HepG2 (cell line): ENCODE measurements around the gene LXN. TPM values are rescaled to one million over a fixed set of nuclear protein-coding genes. Genes with fewer than 3 reads are reported as not detected.

ENCODE experiments used
- ATAC-seq: fragments of 200-7000 bp; cut with Tn5 transposase; 3 replicates; pipeline ENCODE4 v1.9.1; 2020; ENCODE audit warnings: mild to moderate bottlenecking, moderate library complexity
- BruUV-seq: library from RNA; stranded (reverse); fragments of 400-500 nt; replicated peaks from 2 replicates; lab custom pipeline; 2021; lab: Mats Ljungman, UMichigan
- CTCF ChIA-PET: fragments of 300-600 bp; formaldehyde crosslinking; extraction: SDS; loops from one replicate; lab custom pipeline; 2021; ENCODE audit warnings: low total read pairs, inconsistent platforms, low intra/inter-chr PET ratio; lab: Yijun Ruan, JAX
- POLR2A ChIA-PET: fragments of 350-600 bp; sonication (Branson Sonifier 250); formaldehyde crosslinking; loops from one replicate; lab custom pipeline; 2020; ENCODE audit warnings: antibody characterized with exemption, inconsistent platforms; lab: Yijun Ruan, JAX
- DNase-seq: peaks from one replicate; pipeline ENCODE4 v3.0.0-alpha.2; 2015; ENCODE audit warnings: low spot score
- FAIRE-seq: peaks from 3 replicates; lab custom pipeline; 2011; peaks lifted over from hg19 to GRCh38; lab: Jason Lieb, UNC
- H2AFZ ChIP-seq: one replicate; pipeline ENCODE4 v1.6.1; 2011; ENCODE audit warnings: low read length, inconsistent platforms
- H3K27ac ChIP-seq: fragments of 300-600 bp; 3 replicates; pipeline ENCODE4 v1.8.0; 2011; ENCODE audit warnings: mixed run types, mild to moderate bottlenecking, mixed read lengths, low read length, inconsistent platforms; ENCODE audit not compliant: insufficient read depth; ENCODE audit errors: extremely low read length
- H3K27me3 ChIP-seq, 2 experiments: fragments of 200-600 bp in 1 of 2; 2 replicates in 1 of 2; 3 replicates in 1 of 2; pipeline versions ENCODE4 v1.6.0 to v1.8.0; 2011; ENCODE audit warnings: low read length in 2 of 2, mild to moderate bottlenecking in 2 of 2, moderate library complexity in 2 of 2, inconsistent platforms in 1 of 2; ENCODE audit not compliant: insufficient read depth in 2 of 2, control insufficient read depth in 1 of 2
- H3K36me3 ChIP-seq, 2 experiments: fragments of 200-600 bp in 1 of 2; replicated peaks in 1 of 2; 2 replicates in 1 of 2; 3 replicates in 1 of 2; pipeline versions ENCODE4 v1.5.1 to v1.8.0; 2011; ENCODE audit warnings: low read length in 2 of 2, inconsistent platforms in 1 of 2; ENCODE audit not compliant: insufficient read depth in 2 of 2, control insufficient read depth in 1 of 2
- H3K4me1 ChIP-seq: 2 replicates; pipeline ENCODE4 v1.5.1; 2012; ENCODE audit warnings: low read length, inconsistent platforms; ENCODE audit not compliant: insufficient read depth
- H3K4me2 ChIP-seq: 2 replicates; pipeline ENCODE4 v1.6.0; 2011; ENCODE audit warnings: low read depth, low read length, inconsistent platforms
- H3K4me3 ChIP-seq, 3 experiments: fragments of 200-600 bp in 1 of 3; sonication (generic), shearing (Covaris generic) in 1 of 3; replicated peaks in 1 of 3; 2 replicates each; pipeline ENCODE4 v1.5.1; 2011 to 2016; ENCODE audit warnings: low read length in 3 of 3, inconsistent platforms in 2 of 3, low read depth in 2 of 3, mild to moderate bottlenecking in 2 of 3, control low read depth in 1 of 3, mixed read lengths in 1 of 3; ENCODE audit not compliant: insufficient read depth in 1 of 3
- H3K79me2 ChIP-seq: one replicate; pipeline ENCODE4 v1.6.1; 2011; ENCODE audit warnings: low read length, inconsistent platforms; ENCODE audit not compliant: insufficient read depth
- H3K9ac ChIP-seq: 2 replicates; pipeline ENCODE4 v1.6.0; 2011; ENCODE audit warnings: mild to moderate bottlenecking, low read depth, low read length, inconsistent platforms; ENCODE audit not compliant: insufficient read depth
- H3K9me3 ChIP-seq: 2 replicates; pipeline ENCODE4 v1.5.1; 2012; ENCODE audit warnings: mild to moderate bottlenecking, low read length
- H4K20me1 ChIP-seq: 2 replicates; pipeline ENCODE4 v1.6.0; 2011; ENCODE audit warnings: inconsistent platforms, mild to moderate bottlenecking, low read length, moderate library complexity; ENCODE audit not compliant: insufficient read depth
- CBX2 ChIP-seq, 2 experiments: fragments of 200-600 bp in 1 of 2; sonication (generic); formaldehyde crosslinking in 1 of 2; IDR thresholded peaks; 2 replicates each; pipeline versions ENCODE4 v1.7.0 to v1.8.1; 2018 to 2022; ENCODE audit warnings: low read depth in 2 of 2, low read length in 1 of 2, mild to moderate bottlenecking in 1 of 2, missing genetic modification reagents in 1 of 2
- HNRNPL ChIP-seq: fragments of 200-400 bp; formaldehyde crosslinking; IDR thresholded peaks from 2 replicates; pipeline ENCODE4 v1.6.1; 2017; ENCODE audit warnings: mild to moderate bottlenecking, low read depth, low read length
- HOXD1 ChIP-seq: sonication (generic); formaldehyde crosslinking; IDR thresholded peaks from 2 replicates; pipeline ENCODE4 v1.5.0; 2020; ENCODE audit warnings: missing genetic modification reagents
- POLR2AphosphoS5 ChIP-seq: IDR thresholded peaks from 2 replicates; pipeline ENCODE4 v1.6.1; 2012; ENCODE audit warnings: low read depth, low read length
- RCOR2 ChIP-seq: IDR thresholded peaks from 2 replicates; pipeline ENCODE4 v1.6.1; 2016; ENCODE audit warnings: missing biosample characterization, missing genetic modification reagents
- TCF12 ChIP-seq, 2 experiments: fragments of 450-650 bp in 1 of 2; sonication (generic) in 1 of 2; formaldehyde crosslinking in 1 of 2; IDR thresholded peaks; 2 replicates each; pipeline versions ENCODE4 v1.6.1 to v1.8.0; 2017 to 2022; ENCODE audit warnings: antibody characterized with exemption in 1 of 2, mild to moderate bottlenecking in 1 of 2, missing genetic modification reagents in 1 of 2, moderate library complexity in 1 of 2
- ZBTB2 ChIP-seq: sonication (generic); formaldehyde crosslinking; IDR thresholded peaks from 2 replicates; pipeline ENCODE4 v1.8.0; 2022; ENCODE audit warnings: low read depth, missing genetic modification reagents
- ZBTB34 ChIP-seq: sonication (generic); formaldehyde crosslinking; IDR thresholded peaks from 2 replicates; pipeline ENCODE4 v1.8.0; 2022; ENCODE audit warnings: mild to moderate bottlenecking, missing genetic modification reagents
- ZEB1 ChIP-seq: IDR thresholded peaks from 2 replicates; pipeline ENCODE4 v1.6.1; 2012; ENCODE audit warnings: mild to moderate bottlenecking, low read depth, inconsistent platforms; ENCODE audit not compliant: insufficient replicate concordance
- ZMYM4 ChIP-seq: sonication (generic); formaldehyde crosslinking; IDR thresholded peaks from 2 replicates; pipeline ENCODE4 v1.8.1; 2023; ENCODE audit warnings: mild to moderate bottlenecking, missing genetic modification reagents
- ZNF136 ChIP-seq: sonication (generic); formaldehyde crosslinking; IDR thresholded peaks from 2 replicates; pipeline ENCODE4 v1.8.1; 2022; ENCODE audit warnings: low read depth, mild to moderate bottlenecking, moderate library complexity, missing genetic modification reagents
- ZNF251 ChIP-seq: sonication (generic); formaldehyde crosslinking; IDR thresholded peaks from 2 replicates; pipeline ENCODE4 v1.9.0; 2021; ENCODE audit warnings: mild to moderate bottlenecking, missing genetic modification reagents
- ZNF567 ChIP-seq: sonication (generic); formaldehyde crosslinking; IDR thresholded peaks from 2 replicates; pipeline ENCODE4 v1.8.1; 2023; ENCODE audit warnings: mild to moderate bottlenecking, missing genetic modification reagents, borderline replicate concordance
- ZNF703 ChIP-seq: sonication (generic); formaldehyde crosslinking; IDR thresholded peaks from 2 replicates; pipeline ENCODE4 v1.5.1; 2020; ENCODE audit warnings: missing genetic modification reagents, mild to moderate bottlenecking, moderate library complexity, borderline replicate concordance
- ZNF784 ChIP-seq: sonication (generic); formaldehyde crosslinking; IDR thresholded peaks from 2 replicates; pipeline ENCODE4 v1.5.1; 2020; ENCODE audit warnings: missing genetic modification reagents, mild to moderate bottlenecking, borderline replicate concordance
- WGBS: methylation state at CpG from one replicate; pipeline ENCODE4 v1.1.6; 2017; ENCODE audit warnings: low lambda C conversion rate; 5-methylcytosine and 5-hydroxymethylcytosine counted together
- in situ Hi-C: cut with HindIII; loops from 2 replicates; pipeline ENCODE4 v1.10.0; 2017; ENCODE audit warnings: low pct_unique_long_range_greater_than_20kb; ENCODE audit not compliant: extremely low pct_ligation_motif_present
- intact Hi-C: fragments of 100-400 bp; cut with micrococcal nuclease; formaldehyde crosslinking; loops from one replicate; pipeline ENCODE4 v1.10.0; 2022; ENCODE audit not compliant: unreplicated experiment
- polyA plus RNA-seq, 8 experiments: library from polyadenylated mRNA; depleted of rRNA in 3 of 8; stranded (reverse) in 7 of 8; unstranded in 1 of 8; fragments of >200 nt; fragmentation: Illumina TruSeq in 4 of 8; extraction: Trizol in 4 of 8; gene quantifications; 2 replicates each; pipeline versions ENCODE4 v1.2.1 to v1.2.3, GENCODE V29; 2011 to 2016; ENCODE audit warnings: low read depth in 4 of 8, missing spikeins in 1 of 8, mixed read lengths in 1 of 8; ENCODE audit not compliant: insufficient read depth in 1 of 8
- total RNA-seq, 5 experiments: library from RNA; depleted of rRNA; stranded (reverse); fragments of >200 nt; fragmentation: Illumina TruSeq; extraction: Trizol; gene quantifications; 2 replicates each; pipeline ENCODE4 v1.2.3, GENCODE V29; 2016; ENCODE audit warnings: low read depth in 1 of 5
- TF ChIP-seq, protein P1 (sequence below): sonication (generic); formaldehyde crosslinking; conservative IDR thresholded peaks from 2 replicates; pipeline ENCODE4 v1.4.0; 2020; ENCODE audit warnings: missing genetic modification reagents

The LXN gene
- total and polyA plus RNA-seq, 2 of the 13 experiments (the other 11 are each of a cell fraction or from before 2014, with no cell fraction given), result not detected

- TF ChIP-seq ZBTB34 (CRISPR knock-in tag) (no peak), TCF12 (IDR thresholded peaks at IDR 0.05) (no peak), TCF12 (CRISPR knock-in tag; IDR thresholded peaks at IDR 0.05) (no peak), ZNF567 (CRISPR knock-in tag) (no peak), ZNF703 (CRISPR knock-in tag) (no peak), ZNF136 (CRISPR knock-in tag) (no peak), ZMYM4 (CRISPR knock-in tag) (no peak), RCOR2 (CRISPR knock-in tag) (no peak), POLR2AphosphoS5 (no peak), ZNF784 (CRISPR knock-in tag) (no peak), HNRNPL (no peak), CBX2 (IDR thresholded peaks at IDR 0.05; ENCODE audit: low read depth, low read length) (no peak), CBX2 (CRISPR knock-in tag; IDR thresholded peaks at IDR 0.05; ENCODE audit: low read depth) (no peak)
Measured at GRCh38 chr3:158710601-158711000, 38.2 kb upstream of the LXN start (continued).

DNA sequence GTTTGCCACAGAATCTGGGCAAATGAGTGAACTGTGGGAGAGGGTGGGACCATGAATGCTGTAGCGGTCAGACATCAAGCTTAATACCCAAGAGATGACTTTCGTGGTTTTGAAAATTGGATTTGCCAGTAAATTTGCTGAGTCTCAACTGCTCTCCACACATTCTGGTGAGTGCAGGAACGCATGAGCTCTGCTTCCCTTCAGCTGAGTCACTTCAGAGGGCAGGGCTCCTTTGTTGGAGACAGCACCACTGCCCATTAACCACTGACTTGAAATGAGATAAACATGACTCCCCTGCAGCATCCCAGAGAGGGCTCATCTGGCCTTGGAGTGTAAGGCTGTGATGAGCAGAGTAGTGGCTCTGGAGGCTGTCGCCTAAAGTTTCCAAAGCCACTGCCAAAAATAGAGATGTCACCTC lies 37.2 kb upstream of the LXN start:
- ATAC-seq, result no peak
- Histone ChIP-seq H2AFZ (no peak overlapping the region), H3K4me1 (no peaks in the 10 kb centered on the region), H3K4me3 (no peak overlapping the region), H3K9me3 (no peaks in the 10 kb centered on the region), H3K9ac (no peak overlapping the region), H3K36me3 (peaks cover 1 to 3% of the 10 kb centered on the region in 2 experiments; a peak in 3 of 5 replicates), H4K20me1 (no peaks in the 10 kb centered on the region), H3K27ac (no peak overlapping the region), H3K79me2 (no peaks in the 10 kb centered on the region), H3K4me2 (no peak overlapping the region), H3K27me3 (no peaks in the 10 kb centered on the region)
- in situ Hi-C loops, result no loop called here
- FAIRE-seq, result no peak
- intact Hi-C loops, result no loop called here
- no peak for DNase-seq
- POLR2A ChIA-PET, result no interaction called here
- BruUV-seq, result no TSS peak
- CTCF ChIA-PET, result no interaction called here
- 80% methylated on average over 3 of the region's 4 CpGs for WGBS
- TF ChIP-seq HOXD1 (CRISPR knock-in tag), result no peak
- no peak for TF ChIP-seq POLR2AphosphoS5
- TF ChIP-seq ZNF251 (CRISPR knock-in tag), result no peak
- TF ChIP-seq, protein P1, sequence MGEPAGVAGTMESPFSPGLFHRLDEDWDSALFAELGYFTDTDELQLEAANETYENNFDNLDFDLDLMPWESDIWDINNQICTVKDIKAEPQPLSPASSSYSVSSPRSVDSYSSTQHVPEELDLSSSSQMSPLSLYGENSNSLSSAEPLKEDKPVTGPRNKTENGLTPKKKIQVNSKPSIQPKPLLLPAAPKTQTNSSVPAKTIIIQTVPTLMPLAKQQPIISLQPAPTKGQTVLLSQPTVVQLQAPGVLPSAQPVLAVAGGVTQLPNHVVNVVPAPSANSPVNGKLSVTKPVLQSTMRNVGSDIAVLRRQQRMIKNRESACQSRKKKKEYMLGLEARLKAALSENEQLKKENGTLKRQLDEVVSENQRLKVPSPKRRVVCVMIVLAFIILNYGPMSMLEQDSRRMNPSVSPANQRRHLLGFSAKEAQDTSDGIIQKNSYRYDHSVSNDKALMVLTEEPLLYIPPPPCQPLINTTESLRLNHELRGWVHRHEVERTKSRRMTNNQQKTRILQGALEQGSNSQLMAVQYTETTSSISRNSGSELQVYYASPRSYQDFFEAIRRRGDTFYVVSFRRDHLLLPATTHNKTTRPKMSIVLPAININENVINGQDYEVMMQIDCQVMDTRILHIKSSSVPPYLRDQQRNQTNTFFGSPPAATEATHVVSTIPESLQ (CRISPR knock-in tag), result no peak
- no peak for TF ChIP-seq ZBTB34 (CRISPR knock-in tag)
- TF ChIP-seq ZBTB2 (CRISPR knock-in tag), result no peak
- no peak for TF ChIP-seq ZEB1
